SK-N-SH (cell line): ENCODE results near the gene SLC25A17.

ENCODE experiments used
- CHD2 ChIP-seq: fragments of 150-350 bp; IDR thresholded peaks from 2 replicates; pipeline ENCODE4 v1.6.1; 2018; ENCODE audit warnings: low read length; ENCODE audit not compliant: partially characterized antibody
- CTCF ChIP-seq: fragments of 200-600 bp; sonication (generic); IDR thresholded peaks from 2 replicates; pipeline ENCODE4 v1.6.1; 2017; ENCODE audit warnings: antibody characterized with exemption, mild to moderate bottlenecking, moderate library complexity
- EP300 ChIP-seq, 2 experiments: IDR thresholded peaks; 2 replicates each; pipeline versions ENCODE4 v1.4.0 to v1.6.1; 2012; ENCODE audit warnings: borderline replicate concordance in 1 of 2, low read depth in 1 of 2, low read length in 1 of 2
- EZH2phosphoT487 ChIP-seq: fragments of 200-600 bp; sonication (generic); IDR thresholded peaks from 2 replicates; pipeline ENCODE4 v1.6.1; 2017; ENCODE audit warnings: low read depth, mixed run types, mild to moderate bottlenecking, antibody characterized with exemption, moderate library complexity, borderline replicate concordance
- GABPA ChIP-seq: IDR thresholded peaks from 2 replicates; pipeline ENCODE4 v1.4.0; 2012; ENCODE audit warnings: low read depth, mild to moderate bottlenecking
- MEF2A ChIP-seq: IDR thresholded peaks from 2 replicates; pipeline ENCODE4 v1.4.0; 2012; ENCODE audit warnings: low read depth, borderline replicate concordance
- POLR2AphosphoS5 ChIP-seq: IDR thresholded peaks from 2 replicates; pipeline ENCODE4 v1.6.1; 2012; ENCODE audit warnings: low read depth, low read length
- REST ChIP-seq: IDR thresholded peaks from 2 replicates; pipeline ENCODE4 v1.6.1; 2012; ENCODE audit warnings: mild to moderate bottlenecking, low read depth, low read length, moderate library complexity
- SIN3A ChIP-seq: IDR thresholded peaks from 2 replicates; pipeline ENCODE4 v1.6.1; 2012; ENCODE audit warnings: low read depth, mild to moderate bottlenecking, low read length, moderate library complexity, borderline replicate concordance
- TAF1 ChIP-seq: IDR thresholded peaks from 2 replicates; pipeline ENCODE4 v1.6.1; 2012; ENCODE audit warnings: low read depth, mild to moderate bottlenecking, low read length, moderate library complexity, borderline replicate concordance
- USF1 ChIP-seq: IDR thresholded peaks from 2 replicates; pipeline ENCODE4 v1.4.0; 2012; ENCODE audit warnings: low read depth, borderline replicate concordance
- ZBTB33 ChIP-seq: IDR thresholded peaks from 2 replicates; pipeline ENCODE4 v1.4.0; 2012; ENCODE audit warnings: low read depth, borderline replicate concordance

GRCh38 chr22:40862537-40862936 is 43.4 kb upstream of the SLC25A17 start:
- TF ChIP-seq MEF2A (no peak), CTCF (no peak), EZH2phosphoT487 (no peak), SIN3A (no peak), ZBTB33 (no peak), EP300 (IDR thresholded peaks at IDR 0.05; ENCODE audit: borderline replicate concordance in 1 of 2, low read depth in 1 of 2, low read length in 1 of 2) (no peak), TAF1 (no peak), REST (no peak), USF1 (no peak), GABPA (no peak), CHD2 (no peak), POLR2AphosphoS5 (no peak)
